Upper lobe of right lung (tissue), 1 donor: ENCODE results near the gene HIPK2. TPM values are rescaled to one million over a fixed set of nuclear protein-coding genes. Genes with fewer than 3 reads are reported as not detected.

Experiments used
- ATAC-seq: fragments of 200-7000 bp; cut with Tn5 transposase; one replicate; pipeline ENCODE4 v1.9.1; 2020; ENCODE audit warnings: mild to moderate bottlenecking, moderate library complexity
- DNase-seq: peaks from one replicate; pipeline ENCODE4 v3.0.0-alpha.2; 2020
- H3K27ac ChIP-seq: fragments of 200-600 bp; one replicate; pipeline ENCODE4 v1.8.0; 2022
- H3K27me3 ChIP-seq: fragments of 200-600 bp; one replicate; pipeline ENCODE4 v1.8.0; 2022; ENCODE audit warnings: mild to moderate bottlenecking
- H3K36me3 ChIP-seq: fragments of 200-600 bp; one replicate; pipeline ENCODE4 v1.8.0; 2022
- H3K4me1 ChIP-seq: fragments of 200-600 bp; one replicate; pipeline ENCODE4 v1.8.0; 2022
- H3K4me3 ChIP-seq: fragments of 200-600 bp; one replicate; pipeline ENCODE4 v1.8.0; 2022; ENCODE audit warnings: mild to moderate bottlenecking
- H3K9me3 ChIP-seq: fragments of 200-600 bp; one replicate; pipeline ENCODE4 v1.8.0; 2022
- intact Hi-C: fragments of 100-400 bp; cut with DNase I; formaldehyde crosslinking; loops from one replicate; pipeline ENCODE4 v1.11.0; 2022
- total RNA-seq: library from RNA; stranded (reverse); fragmentation: NEBNext Ultra II Directional; extraction: Animal tissue kit (Norgen Biotek cat#: 25700); gene quantifications from one replicate; pipeline ENCODE4 v1.2.1, GENCODE V29; 2021
- TF ChIP-seq, protein P1 (sequence below): fragments of 200-600 bp; IDR thresholded peaks from one replicate; pipeline ENCODE4 v1.8.0; 2022; ENCODE audit warnings: antibody characterized with exemption
- donor health status: DM: no; HTN: yes; CAD: no; lungs with severe emphysema.

HIPK2 gene
- total RNA-seq, 1 donor from 2014 or later: 64.3 TPM

DNA sequence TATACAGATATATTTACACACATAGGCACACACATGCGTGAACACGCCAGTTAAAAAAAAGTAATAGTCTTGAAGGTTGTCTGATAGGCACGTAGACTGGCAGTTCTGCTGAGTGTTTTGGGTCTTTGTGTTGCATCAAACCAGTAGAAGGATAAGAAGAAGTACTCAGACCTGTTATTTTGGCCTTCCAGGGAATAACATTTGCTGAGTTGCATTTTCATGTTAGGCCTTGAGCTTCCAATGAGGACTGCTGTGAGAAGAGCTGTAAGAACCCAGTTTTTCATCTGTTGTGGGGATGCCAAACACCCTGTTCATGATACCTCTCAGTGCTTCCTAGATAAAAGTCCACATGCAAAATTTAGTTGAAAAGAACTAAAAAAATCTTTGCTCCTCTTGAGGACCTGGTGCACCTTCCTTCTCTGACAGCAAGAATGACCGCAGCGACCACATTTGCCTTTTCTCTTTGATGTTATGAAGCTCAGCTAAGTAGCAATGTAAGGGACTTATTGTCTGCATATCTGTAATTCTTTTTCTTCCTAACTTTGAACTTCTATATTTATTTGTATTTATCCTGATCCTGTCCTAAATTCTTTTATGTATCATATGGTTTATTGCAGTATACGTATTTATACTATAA lies 27.2 kb downstream of the HIPK2 start:
- no peak for DNase-seq
- no peak overlapping the region for H3K27ac ChIP-seq
- intact Hi-C loops: no loop called here

DNA sequence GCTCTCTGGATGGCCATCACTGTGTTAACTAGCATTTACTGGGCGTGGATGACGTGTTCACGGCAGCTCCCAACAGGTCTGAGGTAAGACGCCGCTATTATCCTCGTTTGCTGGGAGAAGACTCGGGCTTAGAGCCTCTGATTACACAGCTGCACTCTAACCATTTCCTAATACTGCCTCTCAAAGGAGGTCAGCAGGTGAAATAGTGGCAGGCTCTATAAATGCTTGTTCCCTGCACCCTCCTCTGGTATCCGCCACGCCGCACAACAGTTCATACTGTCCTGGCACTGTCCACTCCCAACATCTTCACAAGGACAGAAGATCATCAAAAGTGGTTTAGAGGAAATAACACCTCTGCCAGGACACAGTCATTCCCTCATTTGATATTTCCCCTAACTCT lies 28.3 kb downstream of the HIPK2 start:
- Histone ChIP-seq H3K9me3 (no peaks in the 10 kb centered on the region), H3K36me3 (no peaks in the 10 kb centered on the region), H3K27ac (no peak overlapping the region), H3K4me1 (peaks cover 23% of the 10 kb centered on the region), H3K4me3 (no peak overlapping the region), H3K27me3 (no peaks in the 10 kb centered on the region)
- TF ChIP-seq, protein P1, sequence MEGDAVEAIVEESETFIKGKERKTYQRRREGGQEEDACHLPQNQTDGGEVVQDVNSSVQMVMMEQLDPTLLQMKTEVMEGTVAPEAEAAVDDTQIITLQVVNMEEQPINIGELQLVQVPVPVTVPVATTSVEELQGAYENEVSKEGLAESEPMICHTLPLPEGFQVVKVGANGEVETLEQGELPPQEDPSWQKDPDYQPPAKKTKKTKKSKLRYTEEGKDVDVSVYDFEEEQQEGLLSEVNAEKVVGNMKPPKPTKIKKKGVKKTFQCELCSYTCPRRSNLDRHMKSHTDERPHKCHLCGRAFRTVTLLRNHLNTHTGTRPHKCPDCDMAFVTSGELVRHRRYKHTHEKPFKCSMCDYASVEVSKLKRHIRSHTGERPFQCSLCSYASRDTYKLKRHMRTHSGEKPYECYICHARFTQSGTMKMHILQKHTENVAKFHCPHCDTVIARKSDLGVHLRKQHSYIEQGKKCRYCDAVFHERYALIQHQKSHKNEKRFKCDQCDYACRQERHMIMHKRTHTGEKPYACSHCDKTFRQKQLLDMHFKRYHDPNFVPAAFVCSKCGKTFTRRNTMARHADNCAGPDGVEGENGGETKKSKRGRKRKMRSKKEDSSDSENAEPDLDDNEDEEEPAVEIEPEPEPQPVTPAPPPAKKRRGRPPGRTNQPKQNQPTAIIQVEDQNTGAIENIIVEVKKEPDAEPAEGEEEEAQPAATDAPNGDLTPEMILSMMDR: no peak
- DNase-seq: no peak
- intact Hi-C loops: no loop called here
- ATAC-seq: no peak

More for the DNA sequence above, 27.2 kb downstream of the HIPK2 start:
- Histone ChIP-seq H3K36me3 (no peaks in the 10 kb centered on the region), H3K4me3 (no peak overlapping the region), H3K27me3 (no peaks in the 10 kb centered on the region), H3K9me3 (no peaks in the 10 kb centered on the region), H3K4me1 (peaks cover 16% of the 10 kb centered on the region)
- ATAC-seq: no peak
- TF ChIP-seq, protein P1: no peak

DNA sequence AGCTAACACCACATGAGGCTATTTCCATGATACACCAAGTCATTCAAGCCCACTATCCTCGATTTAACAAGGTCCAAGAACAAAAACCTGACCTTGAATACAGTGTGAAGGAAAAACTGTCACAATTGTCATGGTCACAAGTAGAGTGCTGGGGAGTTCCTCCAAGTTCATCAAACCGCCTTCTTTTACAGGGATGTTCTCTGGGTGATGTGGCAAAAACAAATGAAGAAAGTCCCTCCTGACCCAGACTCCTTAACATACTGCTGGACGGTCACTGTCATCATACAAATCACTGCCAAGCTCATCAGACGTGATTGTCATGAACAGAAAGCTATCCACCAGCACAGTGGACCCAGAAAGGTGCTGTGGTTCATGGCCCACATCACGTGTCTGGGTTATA lies 28.9 kb downstream of the HIPK2 start:
- TF ChIP-seq, protein P1: no peak
- Histone ChIP-seq H3K27me3 (no peaks in the 10 kb centered on the region), H3K9me3 (no peaks in the 10 kb centered on the region), H3K36me3 (no peaks in the 10 kb centered on the region), H3K4me1 (peaks cover 29% of the 10 kb centered on the region), H3K4me3 (no peak overlapping the region), H3K27ac (no peak overlapping the region)
- ATAC-seq (peak; percentile 77), DNase-seq (no peak)
- intact Hi-C loops: no loop called here

DNA sequence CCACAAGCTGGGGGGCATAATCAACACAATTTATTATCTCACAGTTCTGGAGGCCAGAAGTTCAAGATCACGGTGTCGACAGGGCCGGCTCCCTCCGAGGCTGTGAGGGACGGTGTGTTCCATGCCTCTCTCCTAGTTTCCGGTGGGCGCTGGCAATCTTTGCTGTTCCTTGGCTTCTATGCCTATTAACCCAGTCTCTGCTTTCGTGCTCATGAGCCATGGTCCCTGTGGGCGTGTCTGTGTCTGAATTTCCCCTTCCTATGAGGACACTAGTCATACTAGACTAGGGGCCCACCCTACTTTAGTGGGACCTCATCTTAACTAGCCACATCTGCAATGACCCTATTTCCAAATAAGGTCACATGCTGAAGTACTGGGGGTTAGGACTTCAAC lies 29.4 kb downstream of the HIPK2 start:
- ATAC-seq (peak; percentile 73), DNase-seq (no peak)
- Histone ChIP-seq H3K36me3 (no peaks in the 10 kb centered on the region), H3K27me3 (no peaks in the 10 kb centered on the region), H3K4me1 (peaks cover 29% of the 10 kb centered on the region), H3K4me3 (no peak overlapping the region), H3K9me3 (no peaks in the 10 kb centered on the region), H3K27ac (no peak overlapping the region)
- TF ChIP-seq, protein P1: no peak
- intact Hi-C loops: no loop called here

DNA sequence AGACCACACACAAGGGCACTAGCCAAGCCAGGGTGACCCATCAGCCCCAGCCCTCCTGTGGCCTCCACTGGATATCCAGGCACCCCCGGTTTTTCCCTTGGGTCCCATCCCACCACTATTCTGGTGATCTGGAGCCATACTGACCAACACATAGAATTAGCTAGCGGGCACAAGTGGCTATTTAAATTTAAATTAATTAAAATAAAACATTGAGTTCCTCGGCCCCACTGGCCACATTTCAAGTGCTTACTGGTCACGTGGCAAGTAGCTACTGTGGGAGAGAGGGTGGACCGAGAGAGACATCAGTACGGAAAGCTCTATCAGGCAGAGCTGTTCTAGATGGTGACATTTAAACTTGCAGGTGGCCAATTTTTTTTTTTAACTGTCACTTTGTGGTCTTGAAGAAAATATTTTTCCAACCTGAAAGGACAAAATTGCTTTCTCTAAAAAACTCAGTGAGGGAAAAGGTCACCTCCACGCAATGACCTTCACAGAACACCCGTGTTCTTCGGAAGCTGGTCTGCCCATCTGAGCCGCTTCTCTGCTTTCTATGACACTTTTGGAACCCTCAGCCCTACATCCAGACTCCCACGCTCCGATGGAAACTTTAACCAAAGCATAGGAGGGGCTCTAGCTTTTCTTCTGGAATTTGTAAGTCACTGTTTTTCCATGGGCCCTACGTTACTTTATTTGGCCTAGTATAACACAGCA lies 30.0 kb downstream of the HIPK2 start:
- intact Hi-C loops: no loop called here
- Histone ChIP-seq H3K4me3 (no peak overlapping the region), H3K27ac (no peak overlapping the region), H3K27me3 (no peaks in the 10 kb centered on the region), H3K4me1 (peaks cover 30% of the 10 kb centered on the region), H3K9me3 (no peaks in the 10 kb centered on the region), H3K36me3 (no peaks in the 10 kb centered on the region)
- DNase-seq: no peak
- no peak for ATAC-seq
- TF ChIP-seq, protein P1: no peak
